GM19023 (cell line): ENCODE results near the gene ATG4A.
A peak's percentile ranks its signal among the peaks of the same experiment; 100 is the strongest.

Experiments used
- ATAC-seq: cut with Tn5 transposase; IDR thresholded peaks from one replicate; pipeline ENCODE4 v1.9.1; 2021; ENCODE audit warnings: mild to moderate bottlenecking, moderate library complexity; ENCODE audit not compliant: unreplicated experiment

Gene ATG4A

DNA sequence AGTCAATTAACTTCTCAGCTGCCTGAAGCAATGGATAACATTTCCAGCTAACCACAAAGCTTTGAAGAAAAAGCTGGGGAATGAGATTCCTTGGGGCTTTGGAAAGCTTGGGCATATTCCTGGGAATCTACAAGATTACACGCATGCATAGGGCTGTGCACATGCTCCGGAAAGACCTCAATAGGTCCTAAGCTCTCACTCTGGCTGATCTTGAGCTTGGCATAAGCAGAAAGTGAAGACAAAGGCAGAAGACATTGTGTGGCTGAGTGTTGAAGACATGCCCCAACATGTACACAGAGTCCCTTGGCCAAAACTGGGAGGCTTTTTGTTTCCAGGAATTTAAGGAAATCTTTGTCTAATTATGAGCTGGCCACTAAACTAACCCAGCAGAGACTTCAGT lies 31.2 kb downstream of the ATG4A start:
- ATAC-seq: no peak

- ATAC-seq: no peak
Measured at GRCh38 chrX:108123591-108124366, 32.2 kb downstream of the ATG4A start.

DNA sequence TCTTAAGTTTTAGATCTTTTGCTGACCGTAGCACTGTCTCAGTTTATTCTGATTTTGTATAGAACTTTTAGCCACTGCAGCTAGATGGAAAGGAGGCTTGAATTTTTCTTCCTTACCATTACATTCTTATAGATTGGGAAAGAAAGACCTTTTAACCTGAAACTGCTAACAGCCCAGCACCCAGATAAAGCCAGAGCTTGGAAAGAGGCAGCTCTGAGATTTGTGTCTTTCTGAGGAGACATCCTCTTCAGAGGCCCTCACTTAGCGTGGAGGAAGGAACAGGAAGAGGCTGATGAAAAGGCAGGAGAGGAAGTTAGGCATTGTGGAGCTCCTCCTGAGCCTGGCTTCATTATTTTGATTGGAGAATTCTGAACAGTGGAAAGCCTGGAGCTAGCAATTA lies 35.1 kb downstream of the ATG4A start:
- ATAC-seq: no peak

DNA sequence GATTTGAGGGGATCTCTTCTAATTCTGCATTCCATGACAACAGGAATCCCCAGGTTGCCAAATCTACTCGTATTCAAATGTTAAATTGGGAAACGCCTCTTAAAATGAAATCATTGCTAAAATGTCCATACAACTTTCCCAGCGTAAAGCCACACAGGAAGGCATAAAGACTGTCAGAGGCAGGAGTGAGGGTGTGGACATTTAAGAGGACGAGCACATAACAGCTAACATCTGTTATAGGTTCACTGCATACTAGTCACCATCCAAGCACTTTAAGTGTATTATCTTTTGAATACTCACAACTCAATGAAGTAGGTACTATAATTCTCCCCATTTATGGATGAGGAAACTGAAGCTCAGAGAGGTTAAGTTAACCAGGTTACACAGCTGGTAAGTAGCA lies 35.6 kb downstream of the ATG4A start:
- ATAC-seq: no peak

GRCh38 chrX:108130889-108131288 lies 39.3 kb downstream of the ATG4A start:
- ATAC-seq: no peak

DNA sequence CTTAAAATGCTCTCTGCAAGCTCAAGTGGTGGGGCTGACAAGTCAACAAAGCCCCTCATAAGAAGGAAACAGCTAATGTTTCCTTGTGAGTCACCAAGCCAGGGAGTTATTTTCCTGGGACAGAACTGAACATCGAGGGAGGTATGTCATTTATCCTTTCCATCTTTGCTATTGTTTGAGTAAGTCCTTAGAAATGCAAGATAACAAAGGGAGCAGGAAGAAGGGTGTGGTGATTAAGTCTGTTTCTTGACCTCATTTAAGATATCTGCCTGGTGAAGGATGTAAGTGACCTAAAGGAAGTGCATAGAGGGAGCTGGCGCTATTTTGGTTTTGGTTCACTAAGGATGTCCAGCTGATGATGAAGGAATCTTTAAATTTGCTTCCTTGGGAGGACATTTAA lies 39.9 kb downstream of the ATG4A start:
- ATAC-seq: no peak

GRCh38 chrX:108132034-108132433 lies 40.5 kb downstream of the ATG4A start:
- no peak for ATAC-seq

DNA sequence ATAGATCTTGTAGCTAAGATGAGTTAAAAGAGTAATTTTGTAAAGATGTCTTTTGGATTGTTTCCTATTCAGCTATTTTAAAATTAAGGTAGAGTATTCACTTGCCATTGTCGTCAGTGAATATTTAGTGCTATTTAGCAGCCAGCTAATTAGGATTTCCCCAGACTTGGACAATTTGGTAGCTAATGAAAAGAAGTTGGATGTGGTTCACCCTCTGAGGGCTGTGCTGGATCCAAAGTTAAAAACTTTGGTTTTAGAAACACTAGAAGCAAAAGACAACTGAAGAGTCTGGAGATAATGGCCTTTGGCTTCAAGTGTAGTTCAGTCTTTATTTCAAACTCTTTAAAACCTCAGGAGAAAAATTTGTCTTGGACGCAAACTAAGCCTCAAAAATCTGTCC lies 41.3 kb downstream of the ATG4A start:
- ATAC-seq: no peak

- no peak for ATAC-seq
Measured at GRCh38 chrX:108134724-108135123, 43.1 kb downstream of the ATG4A start.

- ATAC-seq: no peak
Measured at GRCh38 chrX:108138814-108139702, 47.5 kb downstream of the ATG4A start.

DNA sequence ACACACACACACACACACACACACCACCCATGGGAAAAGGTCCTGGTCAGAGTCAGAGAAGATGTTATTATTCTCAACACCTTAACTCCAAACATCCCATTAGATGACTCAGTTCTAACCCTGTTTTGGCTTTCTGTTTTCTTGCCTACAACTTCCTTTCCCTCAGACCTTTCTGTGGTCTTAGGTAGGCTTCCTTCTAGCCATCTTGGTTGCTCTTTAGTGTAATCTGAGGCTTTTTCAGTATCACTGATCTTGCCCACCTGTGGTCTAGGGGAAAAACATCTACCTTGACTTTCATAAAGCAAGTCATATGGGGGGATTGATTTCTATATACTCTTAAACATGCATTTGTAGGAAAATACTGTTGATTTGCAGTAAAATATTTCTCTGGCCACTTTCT lies 56.9 kb downstream of the ATG4A start:
- peak; percentile 88 for ATAC-seq

DNA sequence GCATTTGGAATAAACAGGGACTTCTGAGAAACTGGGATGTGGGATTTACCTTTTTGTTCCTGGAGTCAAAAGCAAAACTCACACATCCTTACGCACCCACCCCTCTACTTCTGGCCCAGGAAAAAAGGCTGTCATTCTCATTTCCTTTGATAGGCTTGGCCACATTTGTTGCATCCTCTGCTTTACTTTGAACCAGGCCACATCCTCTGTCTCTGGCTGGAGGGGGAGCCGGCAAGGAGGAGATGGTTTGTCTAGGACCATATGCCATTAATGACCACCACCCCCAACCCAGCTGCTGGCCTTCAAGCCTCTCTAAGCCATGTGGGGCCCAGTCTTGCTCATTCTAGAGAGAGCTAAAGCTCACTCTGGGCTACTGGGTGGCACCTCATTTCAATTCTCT lies 64.5 kb downstream of the ATG4A start:
- no peak for ATAC-seq

- ATAC-seq: no peak
Measured at GRCh38 chrX:108156934-108157466, 65.4 kb downstream of the ATG4A start.

GRCh38 chrX:108157628-108158027 lies 66.0 kb downstream of the ATG4A start:
- ATAC-seq: no peak

- ATAC-seq: no peak
Measured at GRCh38 chrX:108159028-108159670, 67.6 kb downstream of the ATG4A start.

DNA sequence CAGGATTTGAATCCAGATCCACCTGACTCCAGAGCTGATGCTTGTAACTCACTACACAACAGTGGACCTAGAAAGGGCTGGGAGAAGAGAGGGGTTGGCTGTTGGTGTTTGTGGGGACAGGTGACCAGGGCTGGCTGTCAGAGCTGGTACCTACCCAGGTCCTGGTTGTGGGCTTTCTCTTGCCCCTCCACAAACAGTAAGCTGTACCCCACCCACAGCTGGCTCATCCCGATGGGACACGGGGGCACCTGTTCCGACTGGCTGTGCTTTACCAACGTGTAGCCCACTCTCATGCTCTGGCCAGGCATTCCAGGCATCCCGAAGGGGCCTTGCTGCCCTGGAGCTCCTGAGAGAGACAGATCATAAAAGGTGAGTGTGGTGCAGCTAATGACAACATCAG lies 68.7 kb downstream of the ATG4A start:
- ATAC-seq: no peak

DNA sequence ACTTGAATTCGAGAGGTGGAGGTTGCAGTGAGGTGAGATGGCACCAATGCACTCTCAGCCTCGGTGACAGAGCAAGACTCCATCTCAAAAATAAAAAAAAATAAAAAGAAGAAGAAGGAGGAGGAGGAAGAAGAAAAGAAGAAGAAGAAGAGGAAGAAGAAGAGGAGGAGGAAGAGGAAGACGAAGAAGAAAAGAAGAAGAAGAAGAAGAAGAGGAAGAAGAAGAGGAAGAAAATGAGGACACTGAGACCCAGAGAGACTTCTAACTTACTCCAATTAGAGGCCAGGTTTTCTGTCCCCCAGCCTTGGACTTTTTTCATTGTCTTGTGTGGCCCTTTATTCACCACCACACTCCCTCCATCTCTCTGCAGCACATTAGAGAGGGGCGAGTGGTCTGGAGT lies 70.7 kb downstream of the ATG4A start:
- ATAC-seq: no peak

- no peak for ATAC-seq
Measured at GRCh38 chrX:108163333-108164082, 71.9 kb downstream of the ATG4A start.

DNA sequence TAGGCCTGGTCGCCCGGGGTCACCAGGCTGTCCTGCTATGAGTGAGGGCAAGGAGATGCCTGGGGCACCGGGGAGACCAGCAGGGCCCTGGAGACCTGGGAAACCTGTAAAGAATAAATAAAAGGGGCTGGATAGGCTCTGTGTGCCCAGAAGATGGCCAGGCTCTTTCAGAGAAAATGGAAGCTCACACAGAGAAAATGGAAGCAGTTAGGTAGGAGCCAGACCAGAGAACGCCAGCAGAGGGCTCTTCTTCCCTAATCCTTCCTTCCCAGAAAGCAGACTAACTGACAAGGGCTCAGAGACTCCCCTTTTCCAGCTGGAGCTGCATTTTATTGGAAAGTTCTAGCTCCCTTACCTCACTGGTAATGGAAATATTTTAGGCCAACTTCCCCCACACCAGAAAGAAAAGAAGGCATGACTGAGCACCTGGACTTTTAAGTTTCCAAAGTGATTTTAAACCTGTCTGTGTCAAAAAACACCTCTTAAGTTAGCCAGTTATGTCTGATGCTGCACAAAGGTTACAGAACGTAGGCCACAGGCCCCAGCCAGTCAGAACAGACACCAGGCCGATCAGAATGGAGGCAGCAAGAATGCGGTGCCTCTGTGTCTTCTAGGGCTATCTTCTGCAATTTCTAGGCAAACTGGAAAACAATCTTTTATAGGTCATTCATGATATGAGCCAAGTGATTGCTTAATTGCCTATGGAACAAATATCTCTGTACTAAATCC lies 74.0 kb downstream of the ATG4A start:
- ATAC-seq: no peak
